HG03565 (cell line): ENCODE data around the gene AKT2.
"Not testable (repeated sequence)": the region's sequence is repeated elsewhere in the genome, so short reads cannot be mapped to it uniquely, and the experiment has no call there.

Source experiments
- ATAC-seq: cut with Tn5 transposase; IDR thresholded peaks from one replicate; pipeline ENCODE4 v1.9.1; 2021; ENCODE audit warnings: mild to moderate bottlenecking, moderate library complexity; ENCODE audit not compliant: unreplicated experiment

Gene AKT2

GRCh38 chr19:40223135-40223822 lies 61.9 kb downstream of the AKT2 start:
- ATAC-seq = no peak

- no peak for ATAC-seq
Measured at GRCh38 chr19:40221858-40222619, 63.1 kb downstream of the AKT2 start.

DNA sequence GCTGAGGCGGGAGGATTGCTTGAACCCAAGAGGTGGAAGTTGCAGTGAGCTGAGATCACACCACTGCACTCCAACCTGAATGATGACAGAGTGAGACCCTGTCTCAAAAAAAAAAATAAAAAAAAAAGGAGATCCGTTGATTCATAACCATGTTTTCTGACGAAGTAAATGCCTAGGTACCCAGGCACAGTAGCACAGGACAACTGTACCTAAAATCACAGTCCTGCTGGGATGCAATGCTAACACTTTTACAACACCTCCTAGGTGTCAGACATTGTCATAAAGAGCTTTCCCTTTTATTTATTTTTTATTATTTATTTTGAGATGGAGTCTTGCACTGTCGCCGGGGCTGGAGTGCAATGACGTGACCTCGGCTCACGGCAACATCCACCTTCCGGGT lies 64.5 kb downstream of the AKT2 start:
- no peak for ATAC-seq

GRCh38 chr19:40219721-40220276 lies 65.3 kb downstream of the AKT2 start:
- no peak for ATAC-seq

GRCh38 chr19:40219029-40219428 lies 66.1 kb downstream of the AKT2 start:
- ATAC-seq = not testable (repeated sequence)

DNA sequence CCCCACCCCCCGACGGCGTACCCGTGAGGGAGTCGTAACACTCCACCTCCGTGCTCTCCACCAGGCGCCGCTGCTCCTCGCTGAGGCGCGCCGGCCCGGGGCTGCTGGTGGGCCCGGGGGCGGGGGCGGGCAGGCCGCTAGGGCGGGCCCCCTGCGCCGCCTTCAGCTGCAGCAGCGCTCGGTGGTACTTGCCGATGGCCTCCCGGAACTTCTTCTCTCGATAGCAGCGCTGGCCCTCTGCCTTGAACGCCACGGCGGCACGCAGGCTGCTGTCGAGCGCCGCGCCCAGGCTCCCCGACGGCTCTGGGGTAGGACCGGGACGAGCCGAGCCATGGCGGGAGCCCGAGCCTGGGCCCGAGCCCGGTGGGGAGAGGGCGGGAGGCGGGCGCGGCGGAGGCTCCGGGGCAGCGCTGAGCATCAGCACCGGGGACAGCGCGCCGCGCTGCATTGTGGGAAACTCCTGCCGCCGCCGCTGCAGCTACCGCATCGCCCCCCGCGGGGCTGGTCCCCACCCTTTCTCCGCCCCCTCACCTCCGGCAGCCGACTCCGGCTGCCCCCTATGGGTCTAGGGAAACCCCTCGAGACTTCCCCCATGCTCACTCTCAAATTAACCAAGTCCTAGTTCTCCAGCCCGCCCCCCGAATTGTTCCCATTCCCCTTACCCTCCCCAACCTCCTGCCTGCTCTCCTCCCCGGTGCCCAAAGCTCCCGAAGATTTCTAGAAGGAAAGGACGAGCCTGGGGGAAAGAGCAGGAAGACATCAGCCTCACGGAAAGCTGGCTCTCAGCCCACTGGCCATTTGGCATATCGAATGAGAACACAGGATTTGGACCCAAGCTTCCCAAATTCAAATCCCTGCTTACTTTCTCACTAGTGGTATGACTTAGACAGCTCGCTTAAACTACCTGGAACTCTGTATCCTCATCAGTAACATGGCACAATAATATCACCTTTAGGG lies 66.9 kb downstream of the AKT2 start, which contains the start of gene TTC9B:
TSS of gene TTC9B (minus strand) at position 451 of the 957 bp plus-strand sequence. CDS start at position 448, 3 bp downstream.
- no peak for ATAC-seq

DNA sequence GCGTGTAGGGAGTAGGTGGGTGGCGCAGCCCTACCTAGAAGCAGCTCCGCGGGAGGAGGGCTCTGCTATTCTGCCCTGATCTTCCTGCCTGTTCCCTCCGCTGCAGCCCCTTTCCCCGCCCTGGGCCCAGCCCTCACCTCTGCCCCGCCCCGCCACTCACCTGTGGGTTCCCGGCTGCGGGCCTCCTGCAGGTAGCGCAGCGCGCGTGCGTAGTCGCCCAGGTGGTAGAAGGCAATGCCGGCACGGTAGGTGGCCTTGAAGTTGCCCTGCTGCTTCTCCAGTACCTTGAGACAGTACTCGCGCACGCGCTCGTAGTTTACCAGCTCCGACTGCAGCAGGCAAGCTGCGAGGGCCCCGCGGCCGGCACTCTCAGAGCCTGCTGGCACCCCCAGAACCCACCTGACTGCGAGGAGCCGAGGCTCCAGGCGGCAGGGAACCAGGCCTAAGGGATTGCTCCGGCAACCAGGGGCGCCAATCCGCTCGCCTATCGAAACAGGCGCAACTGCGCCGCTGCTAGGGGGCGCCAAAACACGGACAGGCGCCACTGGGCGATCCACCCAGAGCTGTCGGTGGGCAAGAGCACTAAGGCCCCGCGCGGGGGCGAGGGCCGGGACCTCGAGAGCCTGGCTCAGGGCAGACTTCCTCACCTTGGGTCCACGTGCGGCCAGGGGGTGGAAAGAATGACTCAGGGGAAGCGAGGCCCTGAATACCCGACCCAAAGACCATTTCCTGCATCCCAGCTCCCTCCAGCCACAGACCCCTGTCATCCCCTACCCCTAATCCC lies 67.9 kb downstream of the AKT2 start:
- no peak for ATAC-seq

- ATAC-seq = no peak
Measured at GRCh38 chr19:40216777-40217026, 68.4 kb downstream of the AKT2 start.

DNA sequence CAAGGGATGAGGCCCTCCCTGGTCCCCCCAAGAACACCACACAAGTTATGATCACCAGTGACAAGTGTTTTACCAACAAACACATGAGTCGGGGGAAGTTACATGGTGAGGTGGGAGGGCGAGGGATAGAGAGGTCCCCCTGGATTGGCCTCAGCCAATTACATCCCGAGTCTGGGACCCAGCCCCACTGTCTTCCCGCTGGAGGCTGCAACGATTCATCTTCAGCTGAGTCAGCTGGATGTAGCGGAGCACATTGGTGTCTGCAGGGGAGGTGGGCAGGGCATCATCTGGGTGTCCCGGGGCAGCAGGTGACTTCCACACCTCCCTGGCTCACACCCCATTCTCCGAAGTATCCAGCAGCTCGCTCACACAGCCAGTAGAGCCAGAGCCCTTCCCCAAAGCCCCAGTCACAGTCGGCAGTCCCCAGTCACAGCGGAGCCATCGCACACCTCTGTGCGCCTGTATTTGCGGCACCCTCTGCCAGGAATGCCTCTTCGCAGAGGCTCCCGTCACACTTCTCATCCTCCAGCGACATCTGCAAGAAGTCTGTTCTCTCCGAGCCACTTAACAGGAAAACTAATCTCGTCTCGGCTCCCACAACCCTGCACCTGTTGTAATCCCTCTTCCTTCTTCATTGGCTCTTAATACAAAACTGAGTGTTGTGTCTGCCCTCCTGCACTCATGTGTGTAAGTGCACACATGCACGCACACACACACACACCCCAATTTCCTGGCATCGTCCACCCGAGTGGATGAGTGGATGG lies 69.0 kb downstream of the AKT2 start:
- no peak for ATAC-seq

GRCh38 chr19:40214936-40215335 lies 70.2 kb downstream of the AKT2 start:
- no peak for ATAC-seq

DNA sequence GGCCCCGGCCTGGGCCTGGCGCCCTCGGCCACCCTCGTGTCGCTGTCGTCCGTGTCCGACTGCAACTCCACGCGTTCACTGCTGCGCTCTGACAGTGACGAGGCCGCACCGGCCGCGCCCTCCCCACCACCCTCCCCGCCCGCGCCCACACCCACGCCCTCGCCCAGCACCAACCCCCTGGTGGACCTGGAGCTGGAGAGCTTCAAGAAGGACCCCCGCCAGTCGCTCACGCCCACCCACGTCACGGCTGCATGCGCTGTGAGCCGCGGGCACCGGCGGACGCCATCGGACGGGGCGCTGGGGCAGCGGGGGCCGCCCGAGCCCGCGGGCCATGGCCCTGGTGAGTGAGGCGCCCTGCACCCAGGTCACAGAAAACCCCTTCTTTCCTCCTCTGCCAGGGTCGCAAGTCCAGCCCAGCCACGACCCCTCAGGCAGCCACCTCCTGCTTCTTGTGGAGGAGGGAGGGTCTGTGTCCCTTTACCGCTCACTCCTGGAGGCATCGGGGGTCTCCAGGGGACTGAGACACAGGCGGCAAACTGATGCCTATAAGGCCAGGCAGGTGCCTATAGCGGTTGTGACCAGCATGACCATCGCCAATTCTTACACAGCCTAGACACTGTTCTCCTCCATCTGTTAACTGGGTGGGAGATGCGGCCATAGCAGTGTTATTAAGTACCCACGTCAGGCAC lies 71.1 kb downstream of the AKT2 start:
- ATAC-seq = no peak

- ATAC-seq = no peak
Measured at GRCh38 chr19:40213251-40213829, 71.8 kb downstream of the AKT2 start.

GRCh38 chr19:40210889-40211288 lies 74.3 kb downstream of the AKT2 start:
- ATAC-seq = no peak

DNA sequence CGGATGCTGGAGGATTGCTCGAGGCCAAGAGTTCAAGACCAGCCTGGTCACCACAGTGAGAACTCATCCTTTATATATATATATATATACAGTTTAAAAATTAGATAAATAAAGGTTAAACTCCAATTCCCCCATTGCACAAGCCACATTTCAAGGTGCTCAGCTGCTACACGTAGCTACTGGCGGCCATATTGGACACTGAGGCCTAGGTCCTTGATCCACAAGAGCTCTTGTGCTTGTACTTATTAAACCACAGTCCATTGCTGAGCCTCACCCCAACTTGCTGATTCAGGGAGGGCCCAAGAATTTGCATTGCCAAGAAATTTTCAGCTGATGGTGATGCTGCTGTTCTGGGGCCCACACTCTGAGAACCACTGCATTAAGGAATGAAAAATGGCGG lies 76.5 kb downstream of the AKT2 start:
- no peak for ATAC-seq

- ATAC-seq = no peak
Measured at GRCh38 chr19:40205760-40206159, 79.4 kb downstream of the AKT2 start.

DNA sequence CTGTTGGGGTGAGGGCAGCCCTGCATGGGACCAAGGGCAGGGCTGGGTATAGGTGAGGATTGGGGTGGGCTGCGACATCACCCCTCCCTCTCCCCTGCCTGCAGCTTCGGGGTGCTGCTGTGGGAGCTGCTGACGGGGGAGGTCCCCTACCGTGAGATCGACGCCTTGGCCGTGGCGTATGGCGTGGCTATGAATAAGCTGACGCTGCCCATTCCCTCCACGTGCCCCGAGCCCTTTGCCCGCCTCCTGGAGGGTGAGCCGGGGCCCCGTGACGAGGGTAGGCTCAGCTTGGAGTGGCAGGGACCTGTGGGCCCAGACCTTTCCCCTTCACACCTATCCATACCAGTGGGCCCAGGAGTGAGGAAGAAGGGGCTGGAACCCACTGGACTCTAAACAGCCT lies 80.8 kb downstream of the AKT2 start:
- no peak for ATAC-seq

DNA sequence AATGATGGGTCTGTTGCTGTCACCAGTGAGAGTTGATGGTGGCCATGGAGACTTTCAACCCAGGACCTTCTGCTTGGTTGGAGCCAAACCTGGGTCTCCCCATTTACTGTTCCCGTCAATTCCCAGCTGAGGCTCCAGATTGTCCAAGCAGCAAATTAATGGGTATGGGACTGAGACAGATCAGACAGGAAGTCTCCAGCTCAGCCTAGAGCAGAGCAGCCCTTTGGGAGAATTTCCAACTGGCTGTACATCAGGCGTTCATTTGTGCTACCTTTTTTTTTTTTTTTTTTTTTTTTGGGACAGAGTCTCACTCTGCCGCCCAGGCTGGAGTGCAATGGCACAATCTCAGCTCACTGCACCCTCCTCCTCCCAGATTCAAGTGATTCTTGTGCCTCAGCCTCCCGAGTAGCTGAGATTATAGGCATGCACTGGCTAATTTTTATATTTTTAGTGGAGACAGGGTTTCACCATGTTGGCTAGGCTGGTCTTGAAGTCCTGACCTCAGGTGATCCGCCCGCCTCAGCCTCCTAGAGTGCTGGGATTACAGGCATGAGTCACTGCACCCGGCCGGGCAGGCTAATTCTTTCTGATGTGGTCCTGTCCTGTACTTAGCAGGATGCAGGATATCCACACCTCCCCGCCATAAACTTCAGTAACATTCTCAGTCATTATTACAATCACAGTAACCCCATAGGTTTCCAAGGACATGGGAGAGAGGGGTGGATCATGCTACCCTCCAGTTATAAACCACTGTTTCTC lies 84.6 kb downstream of the AKT2 start:
- ATAC-seq = no peak
